Measurements from ENCODE around the gene RRAGD. TPM values are rescaled to one million over a fixed set of nuclear protein-coding genes. Genes with fewer than 3 reads are reported as not detected.

The RRAGD gene
- total RNA-seq, 1 donor from 2014 or later = 6.4 TPM

DNA sequence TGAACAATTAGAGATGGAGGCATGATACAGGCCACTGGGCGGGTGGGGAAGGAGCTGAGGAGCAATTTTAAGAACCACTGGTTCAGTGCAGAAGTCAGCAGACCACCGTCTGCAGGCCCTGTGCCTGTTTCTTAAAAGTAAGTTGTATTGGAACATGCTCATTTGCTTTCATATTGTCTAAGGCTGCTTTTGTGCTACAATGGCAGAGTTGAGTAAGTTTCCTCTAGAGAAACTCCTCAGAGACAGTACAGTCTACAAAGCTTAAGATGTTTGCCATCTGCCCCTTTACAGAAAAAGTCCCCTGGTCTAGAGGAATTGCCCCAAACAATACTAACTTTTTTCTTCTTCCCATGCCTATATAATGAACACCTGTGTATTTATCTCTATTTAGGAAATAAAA, 31.0 kb downstream of the RRAGD start:
- Histone ChIP-seq H3K4me1 (peaks cover 5% of the 10 kb centered on the region), H3K27me3 (no peaks in the 10 kb centered on the region), H3K4me3 (no peak overlapping the region), H3K36me3 (no peaks in the 10 kb centered on the region), H3K9me3 (no peaks in the 10 kb centered on the region), H3K27ac (no peak overlapping the region)
- DNase-seq (ENCODE audit: extremely low spot score in 2 of 2) = no peak
- TF ChIP-seq POLR2A (IDR thresholded peaks at IDR 0.05) = no peak
- TF ChIP-seq CTCF (IDR thresholded peaks at IDR 0.05) = no peak
- no peak for TF ChIP-seq POLR2AphosphoS5 (IDR thresholded peaks at IDR 0.05; ENCODE audit: insufficient read depth in 1 of 2, low read depth in 1 of 2)
- intact Hi-C loops (cut with DNase I) = no loop called here

DNA sequence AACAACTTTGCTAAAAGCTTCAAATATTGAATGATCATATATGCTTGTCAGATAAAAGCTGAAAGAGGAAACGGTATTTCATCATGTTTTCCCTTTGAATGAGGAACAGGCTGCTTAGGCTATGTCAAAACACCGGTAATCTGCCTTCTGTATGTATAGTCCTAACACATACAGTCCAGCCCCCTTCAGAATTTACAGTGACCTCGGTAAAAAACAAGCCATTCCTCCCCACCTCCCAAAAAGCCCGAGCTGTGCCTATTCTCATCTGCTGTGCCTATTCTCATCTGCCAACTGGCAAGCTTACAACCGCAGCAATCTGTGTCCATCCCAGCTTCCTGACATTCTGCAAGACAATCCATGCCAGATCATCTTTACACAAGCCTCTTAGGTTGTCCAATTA, 32.8 kb downstream of the RRAGD start:
- Histone ChIP-seq H3K36me3 (no peaks in the 10 kb centered on the region), H3K4me3 (no peak overlapping the region), H3K4me1 (no peaks in the 10 kb centered on the region), H3K9me3 (no peaks in the 10 kb centered on the region), H3K27me3 (no peaks in the 10 kb centered on the region), H3K27ac (no peak overlapping the region)
- intact Hi-C loops (cut with DNase I) = no loop called here
- DNase-seq (ENCODE audit: extremely low spot score in 2 of 2) = no peak
- TF ChIP-seq POLR2AphosphoS5 (IDR thresholded peaks at IDR 0.05; ENCODE audit: insufficient read depth in 1 of 2, low read depth in 1 of 2) (no peak), POLR2A (IDR thresholded peaks at IDR 0.05) (no peak), CTCF (IDR thresholded peaks at IDR 0.05) (no peak)

- H3K36me3 ChIP-seq = no peaks in the 10 kb centered on the region
- TF ChIP-seq CTCF (IDR thresholded peaks at IDR 0.05) (no peak), POLR2A (IDR thresholded peaks at IDR 0.05) (no peak), POLR2AphosphoS5 (IDR thresholded peaks at IDR 0.05; ENCODE audit: insufficient read depth in 1 of 2, low read depth in 1 of 2) (no peak)
- no peak for DNase-seq (ENCODE audit: extremely low spot score in 2 of 2)
- H3K27me3 ChIP-seq = no peaks in the 10 kb centered on the region
- H3K9me3 ChIP-seq = no peaks in the 10 kb centered on the region
- no peak overlapping the region for H3K27ac ChIP-seq
- no peak overlapping the region for H3K4me3 ChIP-seq
- H3K4me1 ChIP-seq = no peaks in the 10 kb centered on the region
- intact Hi-C loops (cut with DNase I) = no loop called here
Observed at GRCh38 chr6:89378628-89379027, 33.4 kb downstream of the RRAGD start.

GRCh38 chr6:89375427-89376267, 36.4 kb downstream of the RRAGD start:
- no peak overlapping the region for H3K27ac ChIP-seq
- H3K4me3 ChIP-seq = no peak overlapping the region
- peaks cover 8% of the 10 kb centered on the region for H3K4me1 ChIP-seq
- no peaks in the 10 kb centered on the region for H3K9me3 ChIP-seq
- H3K27me3 ChIP-seq = no peaks in the 10 kb centered on the region
- no peaks in the 10 kb centered on the region for H3K36me3 ChIP-seq
- no peak for DNase-seq (ENCODE audit: extremely low spot score in 2 of 2)
- intact Hi-C loops (cut with DNase I) = no loop called here
- TF ChIP-seq CTCF (IDR thresholded peaks at IDR 0.05) = no peak
- no peak for TF ChIP-seq POLR2A (IDR thresholded peaks at IDR 0.05)
- TF ChIP-seq POLR2AphosphoS5 (IDR thresholded peaks at IDR 0.05; ENCODE audit: insufficient read depth in 1 of 2, low read depth in 1 of 2) = no peak

- H3K9me3 ChIP-seq = no peaks in the 10 kb centered on the region
- no peaks in the 10 kb centered on the region for H3K27me3 ChIP-seq
- H3K36me3 ChIP-seq = no peaks in the 10 kb centered on the region
- no peak for TF ChIP-seq POLR2AphosphoS5 (IDR thresholded peaks at IDR 0.05; ENCODE audit: insufficient read depth in 1 of 2, low read depth in 1 of 2)
- TF ChIP-seq CTCF (IDR thresholded peaks at IDR 0.05) = no peak
- no peak for TF ChIP-seq POLR2A (IDR thresholded peaks at IDR 0.05)
- no peak overlapping the region for H3K27ac ChIP-seq
- intact Hi-C loops (cut with DNase I) = no loop called here
- no peak overlapping the region for H3K4me3 ChIP-seq
- no peak for DNase-seq (ENCODE audit: extremely low spot score in 2 of 2)
- peaks cover 8% of the 10 kb centered on the region for H3K4me1 ChIP-seq
Observed at GRCh38 chr6:89372506-89372901, 39.6 kb downstream of the RRAGD start.

Measured in vagina (tissue), 2 donors.